Choroid plexus epithelial cell (primary cell): ENCODE measurements around the gene BEGAIN.

Experiments used
- DNase-seq: peaks from one replicate; pipeline ENCODE4 v3.0.0-alpha.2; 2010; ENCODE audit warnings: low read depth
- H3K4me3 ChIP-seq: 2 replicates; pipeline ENCODE4 v1.5.1; 2011; ENCODE audit warnings: low read depth, mild to moderate bottlenecking, control low read depth, low read length, moderate library complexity
- TF ChIP-seq, protein P1 (sequence below): conservative IDR thresholded peaks from 2 replicates; pipeline ENCODE4 v1.5.1; 2011; ENCODE audit warnings: low read depth, mild to moderate bottlenecking, control low read depth, inconsistent platforms, low read length, moderate library complexity

BEGAIN gene

GRCh38 chr14:100580316-100581227, 6.6 kb downstream of the BEGAIN start:
- DNase-seq: no peak
- H3K4me3 ChIP-seq: no peak overlapping the region
- TF ChIP-seq, protein P1, sequence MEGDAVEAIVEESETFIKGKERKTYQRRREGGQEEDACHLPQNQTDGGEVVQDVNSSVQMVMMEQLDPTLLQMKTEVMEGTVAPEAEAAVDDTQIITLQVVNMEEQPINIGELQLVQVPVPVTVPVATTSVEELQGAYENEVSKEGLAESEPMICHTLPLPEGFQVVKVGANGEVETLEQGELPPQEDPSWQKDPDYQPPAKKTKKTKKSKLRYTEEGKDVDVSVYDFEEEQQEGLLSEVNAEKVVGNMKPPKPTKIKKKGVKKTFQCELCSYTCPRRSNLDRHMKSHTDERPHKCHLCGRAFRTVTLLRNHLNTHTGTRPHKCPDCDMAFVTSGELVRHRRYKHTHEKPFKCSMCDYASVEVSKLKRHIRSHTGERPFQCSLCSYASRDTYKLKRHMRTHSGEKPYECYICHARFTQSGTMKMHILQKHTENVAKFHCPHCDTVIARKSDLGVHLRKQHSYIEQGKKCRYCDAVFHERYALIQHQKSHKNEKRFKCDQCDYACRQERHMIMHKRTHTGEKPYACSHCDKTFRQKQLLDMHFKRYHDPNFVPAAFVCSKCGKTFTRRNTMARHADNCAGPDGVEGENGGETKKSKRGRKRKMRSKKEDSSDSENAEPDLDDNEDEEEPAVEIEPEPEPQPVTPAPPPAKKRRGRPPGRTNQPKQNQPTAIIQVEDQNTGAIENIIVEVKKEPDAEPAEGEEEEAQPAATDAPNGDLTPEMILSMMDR: no peak

DNA sequence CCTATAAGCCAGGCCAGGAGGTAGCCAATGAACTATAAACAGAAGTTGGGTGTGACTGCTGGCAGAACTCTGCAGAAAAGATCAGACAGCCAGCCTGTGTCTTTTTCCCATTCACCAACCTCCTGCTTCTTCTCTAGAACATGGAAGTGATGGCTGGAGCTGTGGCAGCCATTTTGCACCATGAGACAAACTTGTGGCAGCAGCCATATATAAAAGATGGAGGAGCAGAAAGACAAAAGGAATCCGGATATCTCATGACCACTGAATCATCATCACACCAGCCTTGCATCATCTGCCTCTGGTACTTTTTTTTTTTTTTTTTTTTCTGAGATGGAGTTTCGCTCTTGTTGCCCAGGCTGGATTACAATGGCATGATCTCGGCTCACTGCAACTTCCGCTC, 8.7 kb downstream of the BEGAIN start:
- DNase-seq: peak; percentile 27
- H3K4me3 ChIP-seq: no peak overlapping the region
- TF ChIP-seq, protein P1: no peak

DNA sequence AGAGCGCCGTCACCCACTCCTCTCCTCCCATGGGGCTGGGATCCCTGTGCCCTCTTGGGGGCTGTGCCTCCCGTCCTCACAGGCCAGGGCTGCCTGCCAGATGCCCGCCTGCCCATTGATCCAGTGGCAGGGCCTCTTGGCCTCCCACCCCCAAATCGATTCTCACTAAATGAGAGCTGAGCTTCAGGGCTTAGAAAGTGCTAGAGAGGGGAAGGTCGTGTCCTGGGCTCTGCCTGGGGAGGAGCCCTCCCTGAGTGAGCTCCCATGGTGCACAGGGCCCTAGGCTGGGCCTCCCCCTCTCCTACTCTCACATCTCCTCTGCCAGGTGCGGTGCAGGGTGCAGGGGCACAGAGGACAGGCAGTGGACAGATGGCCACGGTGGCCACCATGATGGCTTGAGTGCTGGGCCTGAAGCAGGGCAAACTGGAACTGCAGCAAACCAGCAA, 9.2 kb downstream of the BEGAIN start:
- DNase-seq: no peak
- no peak overlapping the region for H3K4me3 ChIP-seq
- TF ChIP-seq, protein P1: no peak

DNA sequence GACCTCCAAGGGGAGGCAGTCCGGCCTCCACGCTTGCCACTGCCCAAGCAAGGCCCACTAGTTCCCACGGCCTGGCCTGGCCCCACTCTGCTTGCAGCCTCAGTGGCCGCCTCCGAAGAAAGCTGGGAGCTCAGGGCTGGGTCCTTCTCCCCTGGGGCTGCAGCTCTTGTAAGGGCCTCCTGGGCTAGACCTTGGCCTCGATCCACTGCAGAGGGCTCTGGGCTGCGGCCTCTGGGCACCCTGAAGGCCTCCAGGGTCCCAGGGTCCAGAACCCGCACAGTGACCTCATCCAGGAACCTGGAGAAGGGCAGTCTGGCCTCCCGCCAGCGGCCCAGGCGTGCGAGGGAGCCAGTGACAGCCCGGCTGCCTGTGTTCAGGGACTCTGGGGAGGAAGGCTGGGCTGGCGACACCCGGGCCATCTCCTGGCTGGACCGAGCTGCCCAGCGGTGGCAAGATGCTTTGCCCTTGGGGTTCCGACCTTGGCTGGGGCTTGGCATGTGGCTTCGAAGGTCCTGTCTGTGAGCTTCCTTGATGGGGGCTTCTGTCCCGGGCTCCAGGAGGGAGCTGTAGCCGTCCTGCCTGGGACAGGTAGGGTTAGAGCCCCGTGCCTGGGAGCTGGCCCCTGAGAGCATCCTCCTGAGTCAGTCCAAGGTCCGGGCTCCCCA, 9.8 kb downstream of the BEGAIN start:
- DNase-seq: no peak
- H3K4me3 ChIP-seq: no peak overlapping the region
- TF ChIP-seq, protein P1: no peak

GRCh38 chr14:100576091-100577085, 10.8 kb downstream of the BEGAIN start:
- H3K4me3 ChIP-seq: no peak overlapping the region

More at GRCh38 chr14:100576091-100577085, 10.8 kb downstream of the BEGAIN start:
- TF ChIP-seq, protein P1: no peak
- no peak for DNase-seq
